ENCODE measurements around the gene ADCYAP1R1.

ADCYAP1R1 gene

DNA sequence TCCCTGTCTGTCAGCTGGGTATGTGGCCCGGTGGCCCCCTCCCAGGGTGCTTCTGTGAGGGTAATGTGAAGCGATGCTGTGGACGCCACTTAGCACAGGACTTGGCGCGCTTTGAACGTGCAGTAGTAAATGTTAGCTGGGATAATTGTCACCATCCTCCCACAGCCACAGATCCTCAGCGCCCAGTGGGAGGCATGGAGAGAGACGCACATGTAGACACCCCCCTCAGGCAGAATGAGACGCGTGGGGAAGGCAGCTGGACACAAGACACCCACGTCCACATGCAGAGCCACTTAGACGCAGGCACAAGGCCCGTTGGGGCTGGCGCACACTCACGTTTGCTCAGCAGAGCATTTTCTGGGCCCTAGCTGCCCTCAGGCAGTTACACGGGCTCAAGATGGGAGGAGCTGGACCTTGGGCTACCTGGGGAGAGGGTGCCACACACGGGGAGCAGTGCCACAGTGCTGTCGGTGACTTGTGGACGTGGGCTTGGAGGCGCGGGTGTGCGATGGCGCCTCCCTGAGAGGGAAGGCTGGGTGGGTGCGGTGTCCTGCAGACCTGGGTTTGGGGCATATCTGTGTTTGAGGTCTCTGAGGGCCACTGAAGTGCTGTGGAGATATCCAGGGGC is 26.4 kb downstream of the ADCYAP1R1 start:
- in situ Hi-C loops (cut with MboI; ENCODE audit: low pct_unique_long_range_greater_than_20kb, low sequenced_read_pairs), result no loop called here

DNA sequence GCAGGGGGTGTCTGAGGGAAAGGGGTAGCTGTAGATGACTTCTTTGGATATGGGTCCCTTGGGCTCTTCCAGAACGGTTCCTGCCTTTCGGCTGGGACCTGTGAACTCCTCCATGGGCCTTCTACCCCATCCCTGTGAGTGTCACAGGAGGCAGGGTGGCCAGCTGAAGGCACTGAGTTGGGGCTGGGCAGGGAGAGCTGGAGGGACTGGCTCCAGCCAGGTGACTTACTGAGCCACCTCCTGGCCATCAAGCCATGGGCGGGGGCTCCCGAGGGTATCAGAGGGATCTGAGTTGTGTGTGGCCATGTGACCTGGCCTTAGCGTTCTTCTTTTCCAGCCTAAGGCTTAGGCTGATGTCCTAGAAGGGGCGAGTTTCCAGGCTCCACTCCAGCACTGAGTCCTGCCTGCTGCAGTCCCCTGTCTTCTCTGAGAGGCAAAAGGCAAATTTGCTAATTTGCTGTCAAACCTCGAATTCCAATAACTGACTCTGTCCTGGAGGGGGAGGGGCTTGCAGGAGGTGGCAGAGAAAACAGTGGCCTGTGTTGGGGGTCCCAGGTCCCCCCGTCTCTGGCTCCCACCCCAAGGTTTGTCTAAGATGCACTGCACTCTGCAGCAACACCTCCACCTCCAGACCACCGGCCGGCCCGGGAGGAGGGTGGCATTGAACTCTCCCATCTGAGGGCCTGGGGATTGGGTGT is 27.2 kb downstream of the ADCYAP1R1 start:
- in situ Hi-C loops (cut with MboI; ENCODE audit: low pct_unique_long_range_greater_than_20kb, low sequenced_read_pairs), result no loop called here
- no peak for DNase-seq

More for the DNA sequence above, 26.4 kb downstream of the ADCYAP1R1 start:
- no peak for DNase-seq

DNA sequence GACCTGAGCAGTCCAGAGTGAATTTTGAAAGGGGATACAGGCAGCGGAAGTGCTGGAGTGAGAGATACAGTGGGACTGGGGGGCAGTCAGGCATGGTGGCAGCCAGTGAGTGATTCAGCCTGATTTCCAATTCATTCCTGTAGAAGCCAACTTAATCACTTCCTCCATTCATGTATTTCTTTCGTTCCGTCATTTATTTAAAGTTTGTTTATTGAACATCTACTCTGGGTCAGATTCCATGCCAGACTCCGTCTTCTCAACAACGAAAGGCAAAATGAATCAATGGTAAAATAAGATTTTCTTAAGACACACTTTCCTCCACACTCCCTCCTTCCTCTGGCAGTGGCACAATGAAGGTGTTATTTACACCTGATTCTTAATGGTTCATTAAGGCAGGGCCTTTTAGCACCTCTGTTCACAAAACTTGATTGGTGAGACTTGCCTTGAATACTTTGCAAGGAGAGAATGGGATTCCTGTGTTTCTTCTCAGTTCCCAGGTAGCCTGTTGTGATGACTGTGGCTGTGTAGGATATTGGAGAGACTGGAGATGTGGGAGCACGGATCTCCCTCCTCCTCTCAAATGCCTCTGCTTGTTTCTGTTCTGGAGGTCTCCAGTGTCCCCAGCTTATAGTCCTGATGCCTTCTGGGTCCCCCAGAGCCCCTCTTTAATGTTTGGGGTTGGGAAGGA is 27.9 kb downstream of the ADCYAP1R1 start:
- no peak for DNase-seq
- in situ Hi-C loops (cut with MboI; ENCODE audit: low pct_unique_long_range_greater_than_20kb, low sequenced_read_pairs), result no loop called here

DNA sequence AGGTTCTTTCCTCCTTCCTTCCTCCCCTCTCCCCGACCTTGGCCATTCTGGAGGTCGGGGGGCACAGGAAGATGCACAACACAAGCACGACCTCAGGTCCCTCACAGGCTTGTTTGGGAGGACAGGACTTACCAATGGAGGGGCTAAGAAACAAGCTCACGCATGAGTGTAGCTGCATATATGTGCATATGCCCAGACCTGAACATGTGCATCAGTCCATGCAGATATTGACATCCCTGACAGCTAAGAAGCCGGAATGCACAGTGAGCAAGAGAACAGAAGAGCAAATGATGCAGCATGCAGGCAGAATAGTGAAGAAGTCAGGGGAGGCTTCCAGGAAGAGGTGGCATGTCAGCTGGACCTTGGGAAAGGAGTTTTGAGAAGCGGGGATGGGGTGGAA is 28.7 kb downstream of the ADCYAP1R1 start:
- no peak for DNase-seq
- in situ Hi-C loops (cut with MboI; ENCODE audit: low pct_unique_long_range_greater_than_20kb, low sequenced_read_pairs), result no loop called here

DNA sequence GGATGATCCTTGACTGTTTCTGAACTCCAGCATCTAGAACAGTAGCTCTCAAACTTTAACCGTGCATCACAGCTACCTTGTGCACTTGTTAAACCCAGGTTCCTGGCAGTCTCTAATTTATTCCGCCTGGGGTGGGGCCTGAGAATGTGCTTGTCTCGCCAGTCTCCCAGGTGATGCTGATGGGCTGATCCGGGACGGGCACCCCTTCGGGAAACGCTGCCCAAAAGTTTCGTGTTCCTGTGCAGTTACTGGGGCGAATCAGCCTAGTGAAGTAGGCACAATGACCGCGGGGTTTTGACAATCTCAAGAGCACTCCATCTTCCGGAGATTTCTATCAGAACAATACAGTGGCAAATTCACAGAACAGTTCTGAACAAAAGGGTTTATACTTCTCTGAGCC is 29.9 kb downstream of the ADCYAP1R1 start:
- no peak for DNase-seq
- in situ Hi-C loops (cut with MboI; ENCODE audit: low pct_unique_long_range_greater_than_20kb, low sequenced_read_pairs), result no loop called here

DNA sequence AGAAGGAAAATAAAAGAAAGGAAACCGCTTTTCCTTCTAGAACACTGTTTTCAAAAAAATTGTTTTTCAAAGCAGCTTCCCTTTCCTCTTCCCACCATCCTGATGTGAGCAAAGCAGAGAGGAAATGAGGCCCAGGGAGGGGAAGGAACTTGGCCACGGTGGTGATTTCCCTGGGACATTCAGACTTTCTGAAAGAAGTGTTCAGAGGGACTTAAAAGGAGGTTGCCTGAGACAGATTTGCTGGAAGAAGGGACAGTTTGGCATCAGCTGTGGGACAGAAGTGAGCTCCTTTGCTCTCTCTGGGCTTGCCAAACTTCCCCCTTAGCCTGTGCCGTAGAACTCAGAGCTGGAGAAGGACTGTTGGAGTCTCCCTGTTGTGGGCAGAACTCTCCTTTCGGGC is 30.3 kb downstream of the ADCYAP1R1 start:
- in situ Hi-C loops (cut with MboI; ENCODE audit: low pct_unique_long_range_greater_than_20kb, low sequenced_read_pairs), result no loop called here

DNA sequence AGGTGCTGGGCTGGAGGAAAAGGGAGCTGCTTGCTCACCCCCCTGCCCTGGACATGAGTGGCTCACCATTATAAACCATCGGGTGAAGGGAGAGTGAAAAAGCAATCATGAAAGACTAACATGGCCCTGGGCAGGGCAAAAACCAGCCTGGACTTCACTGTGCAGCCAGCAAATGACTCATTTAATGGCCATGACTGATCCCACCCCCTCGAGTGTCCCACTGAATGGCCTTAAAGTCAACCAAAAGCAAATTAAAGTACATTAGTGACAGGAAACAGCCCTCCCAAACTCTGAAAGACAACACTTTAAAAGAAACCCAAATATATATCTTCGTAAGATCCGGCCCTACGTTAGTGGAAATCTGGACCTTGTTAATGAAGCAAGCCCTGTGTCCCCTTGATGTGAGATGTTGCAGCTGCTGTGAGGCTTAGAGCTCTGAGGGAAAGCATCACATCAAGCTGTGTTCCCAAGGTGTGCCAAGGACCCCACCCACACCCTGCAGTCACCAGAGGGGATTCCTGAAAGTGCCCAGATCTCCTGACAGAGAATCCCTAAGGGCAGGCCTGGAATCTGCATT is 31.2 kb downstream of the ADCYAP1R1 start:
- in situ Hi-C loops (cut with MboI; ENCODE audit: low pct_unique_long_range_greater_than_20kb, low sequenced_read_pairs), result no loop called here
- DNase-seq, result no peak

More for the DNA sequence above, 30.3 kb downstream of the ADCYAP1R1 start:
- DNase-seq, result no peak

DNA sequence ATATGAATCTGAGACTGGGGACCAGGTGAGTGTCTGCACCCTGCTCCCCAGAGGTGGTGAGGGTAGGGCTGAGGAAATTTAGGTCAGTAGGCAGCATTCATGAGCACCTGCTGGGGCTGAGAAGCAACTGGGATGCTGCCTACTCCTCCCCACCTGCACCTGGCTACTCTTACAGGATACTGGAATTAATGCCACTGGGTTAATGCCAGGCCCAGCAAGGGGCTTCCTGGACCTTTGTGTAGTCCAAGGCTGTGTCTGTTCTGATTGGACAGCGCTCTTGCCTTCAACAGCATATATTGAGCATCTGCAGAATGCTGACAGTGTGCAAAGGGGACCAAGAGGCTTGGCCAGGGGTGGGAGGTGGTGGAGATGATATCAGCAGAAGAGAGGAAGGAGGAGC is 32.1 kb downstream of the ADCYAP1R1 start:
- in situ Hi-C loops (cut with MboI; ENCODE audit: low pct_unique_long_range_greater_than_20kb, low sequenced_read_pairs), result no loop called here
- no peak for DNase-seq

DNA sequence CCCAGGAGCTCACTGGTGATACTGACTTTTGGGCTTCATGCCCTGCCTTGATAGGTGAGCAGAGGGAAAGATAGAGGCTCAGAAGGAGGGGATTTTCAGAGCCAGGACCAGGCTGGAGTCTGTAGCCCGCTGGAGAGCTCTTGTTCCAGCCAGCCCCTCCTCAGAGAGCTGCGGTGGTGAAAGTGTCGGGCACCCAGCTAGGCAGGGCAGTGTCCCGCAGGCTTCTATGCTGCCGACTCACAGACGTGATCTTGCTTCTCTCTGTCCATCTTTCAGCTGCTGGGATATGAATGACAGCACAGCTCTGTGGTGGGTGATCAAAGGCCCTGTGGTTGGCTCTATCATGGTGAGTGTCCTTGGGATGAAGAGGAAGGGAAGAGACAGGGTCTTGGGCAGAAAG is 35.2 kb downstream of the ADCYAP1R1 start:
- DNase-seq, result no peak
- in situ Hi-C loops (cut with MboI; ENCODE audit: low pct_unique_long_range_greater_than_20kb, low sequenced_read_pairs), result no loop called here

DNA sequence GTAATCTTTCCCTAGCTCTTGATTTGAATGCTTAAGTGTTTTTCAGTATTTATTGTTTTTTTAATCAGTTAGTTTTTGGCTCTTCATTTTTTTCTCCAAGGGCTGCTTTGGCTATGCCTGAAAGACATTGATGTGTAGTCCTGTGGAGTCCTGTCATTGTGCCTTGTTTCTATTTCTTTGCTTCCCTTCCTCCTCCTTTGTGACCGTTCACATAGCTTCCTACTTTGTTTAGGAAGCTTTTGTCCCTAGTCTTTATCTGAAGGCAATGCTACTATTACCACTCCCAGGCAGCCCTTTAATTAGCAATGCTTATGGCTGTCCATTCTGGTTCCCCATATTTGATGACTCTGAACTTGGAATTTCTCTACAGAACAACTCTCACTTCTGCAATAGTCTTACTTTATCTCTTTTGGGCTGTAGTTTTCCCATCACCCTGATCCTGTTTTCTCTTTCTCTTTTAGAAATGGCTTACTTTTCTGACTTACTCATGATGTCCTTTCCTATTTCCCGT is 39.9 kb downstream of the ADCYAP1R1 start:
- in situ Hi-C loops (cut with MboI; ENCODE audit: low pct_unique_long_range_greater_than_20kb, low sequenced_read_pairs), result no loop called here
- no peak for DNase-seq

DNA sequence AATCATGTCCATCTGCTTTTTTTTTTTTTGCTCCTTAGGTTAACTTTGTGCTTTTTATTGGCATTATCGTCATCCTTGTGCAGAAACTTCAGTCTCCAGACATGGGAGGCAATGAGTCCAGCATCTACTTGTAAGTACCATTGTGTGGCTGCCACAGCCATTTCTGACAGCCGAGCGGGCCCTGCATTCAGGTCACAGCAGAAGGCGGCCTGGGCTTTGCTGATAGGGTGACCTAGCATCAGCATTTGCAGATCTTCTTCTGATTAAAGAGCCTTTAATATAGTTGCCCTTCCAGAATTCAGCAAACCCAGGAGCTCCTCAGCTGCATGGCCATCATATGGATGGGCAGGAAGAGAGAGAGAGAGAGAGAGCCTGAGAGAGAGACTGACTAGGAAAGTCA is 40.5 kb downstream of the ADCYAP1R1 start:
- in situ Hi-C loops (cut with MboI; ENCODE audit: low pct_unique_long_range_greater_than_20kb, low sequenced_read_pairs), result no loop called here
- DNase-seq, result no peak

DNA sequence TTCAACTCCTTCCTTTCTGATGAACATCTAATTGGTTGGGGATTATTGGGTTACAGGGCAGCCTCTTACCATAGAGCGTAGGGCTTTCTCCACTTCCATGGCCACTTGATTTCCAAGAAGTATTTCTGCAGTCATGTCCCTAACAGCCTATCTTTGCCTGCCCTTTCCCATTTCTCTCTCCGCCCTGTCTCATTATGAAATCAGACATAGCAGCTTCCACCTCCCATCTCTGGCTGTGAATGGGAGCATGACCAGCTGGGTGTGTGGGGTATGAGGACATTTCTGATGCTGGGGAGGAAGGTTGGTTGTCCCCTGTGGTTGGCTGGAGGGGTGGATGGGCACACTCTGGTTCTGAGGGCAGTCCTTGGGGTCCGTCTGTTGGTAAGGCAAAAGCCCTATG is 41.2 kb downstream of the ADCYAP1R1 start:
- in situ Hi-C loops (cut with MboI; ENCODE audit: low pct_unique_long_range_greater_than_20kb, low sequenced_read_pairs), result no loop called here
- no peak for DNase-seq

DNA sequence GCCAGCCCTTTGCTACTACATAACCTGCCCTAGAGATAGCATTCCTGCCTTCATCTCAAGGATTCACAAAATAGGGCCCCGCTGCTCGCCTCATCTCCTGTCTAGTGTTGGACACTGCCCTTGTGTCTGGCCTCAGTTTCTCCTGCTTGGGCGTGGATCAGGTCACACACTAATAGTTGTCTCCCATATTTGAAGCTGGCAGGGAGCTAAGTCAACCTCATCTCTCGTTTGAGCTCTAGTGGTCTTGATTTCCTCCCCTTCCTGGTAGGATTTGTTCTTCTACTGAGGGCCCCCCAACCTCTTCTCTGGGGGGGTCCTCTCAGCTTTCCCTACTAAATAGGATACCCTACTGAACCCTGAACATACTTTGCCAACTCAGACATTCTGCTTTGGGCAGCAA is 42.2 kb downstream of the ADCYAP1R1 start:
- in situ Hi-C loops (cut with MboI; ENCODE audit: low pct_unique_long_range_greater_than_20kb, low sequenced_read_pairs), result no loop called here
- DNase-seq, result no peak

DNA sequence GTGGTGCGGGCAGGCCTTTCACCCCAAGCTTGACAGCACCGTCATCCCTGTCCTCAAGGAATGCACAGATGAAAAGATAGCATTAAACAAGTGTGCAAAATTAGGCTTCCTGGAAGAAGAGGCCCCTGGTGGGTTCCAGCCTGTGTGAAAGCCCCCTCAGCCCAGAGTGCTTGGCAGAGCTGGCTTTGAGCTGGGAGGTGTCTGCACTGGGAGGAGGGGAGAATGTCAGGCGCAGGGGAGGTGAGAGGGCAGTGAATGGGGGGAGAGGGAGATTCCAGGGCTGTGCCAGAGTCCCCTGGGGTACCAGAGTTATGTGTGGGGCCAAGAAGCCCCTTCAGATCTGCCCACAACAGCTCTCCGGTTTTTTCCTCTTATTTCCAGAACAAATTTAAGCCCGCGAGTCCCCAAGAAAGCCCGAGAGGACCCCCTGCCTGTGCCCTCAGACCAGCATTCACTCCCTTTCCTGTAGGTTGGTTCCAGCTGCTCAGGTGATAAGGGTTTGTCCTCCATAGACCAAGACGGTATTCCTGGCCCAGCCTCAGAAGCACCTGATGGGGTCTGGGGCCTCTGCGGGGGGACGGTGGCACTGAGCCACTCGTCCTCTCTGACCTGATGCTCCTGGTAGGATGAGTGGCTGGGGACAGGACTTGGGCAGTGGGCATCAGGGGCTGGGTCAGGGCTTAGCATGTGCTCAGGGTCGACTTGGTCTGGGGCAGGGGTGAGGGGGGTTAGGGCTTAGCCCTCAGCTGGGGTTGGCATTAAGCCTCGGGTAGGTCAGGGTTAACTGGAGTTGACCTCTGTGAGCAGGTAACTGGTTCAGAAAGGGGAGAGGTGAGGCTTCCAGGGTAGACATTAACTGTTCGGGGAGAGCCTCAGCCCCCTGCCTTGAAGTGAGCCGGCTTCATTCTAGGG is 43.4 kb downstream of the ADCYAP1R1 start:
- in situ Hi-C loops (cut with MboI; ENCODE audit: low pct_unique_long_range_greater_than_20kb, low sequenced_read_pairs), result no loop called here

DNA sequence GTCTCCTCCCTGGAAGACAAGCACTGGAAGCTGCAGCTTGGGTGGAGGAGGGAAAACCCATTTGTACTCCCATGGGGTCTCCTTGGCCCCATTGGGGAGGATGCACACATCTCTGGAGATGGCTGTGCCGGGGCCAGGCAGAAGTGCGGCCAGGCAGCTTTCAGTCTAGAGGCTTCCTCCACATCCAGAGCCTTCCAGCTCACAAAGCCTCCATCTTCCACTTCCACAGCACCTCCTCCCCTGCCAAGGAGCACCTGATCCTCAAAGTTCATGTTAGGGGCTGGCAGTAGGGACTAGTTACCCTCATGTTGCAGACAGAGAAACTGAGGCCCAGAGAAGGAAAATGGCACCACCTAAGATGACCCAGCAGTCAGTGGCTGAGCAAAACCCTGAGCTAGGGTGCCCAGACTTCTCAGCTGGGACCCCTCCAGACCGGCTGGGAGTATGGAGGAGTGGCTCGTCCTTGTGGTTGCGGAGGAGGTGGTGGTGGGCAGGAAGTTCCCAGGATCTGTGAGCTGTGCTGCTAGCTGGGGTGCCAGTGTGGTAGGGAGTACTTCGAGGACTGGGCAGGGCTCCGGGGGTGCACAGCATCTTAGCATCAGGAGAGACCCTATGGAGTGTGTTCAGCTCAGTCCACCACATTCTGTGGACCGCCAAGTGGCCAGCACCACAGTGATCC is 44.2 kb downstream of the ADCYAP1R1 start:
- DNase-seq, result no peak
- in situ Hi-C loops (cut with MboI; ENCODE audit: low pct_unique_long_range_greater_than_20kb, low sequenced_read_pairs), result no loop called here

More for the DNA sequence above, 43.4 kb downstream of the ADCYAP1R1 start:
- no peak for DNase-seq

DNA sequence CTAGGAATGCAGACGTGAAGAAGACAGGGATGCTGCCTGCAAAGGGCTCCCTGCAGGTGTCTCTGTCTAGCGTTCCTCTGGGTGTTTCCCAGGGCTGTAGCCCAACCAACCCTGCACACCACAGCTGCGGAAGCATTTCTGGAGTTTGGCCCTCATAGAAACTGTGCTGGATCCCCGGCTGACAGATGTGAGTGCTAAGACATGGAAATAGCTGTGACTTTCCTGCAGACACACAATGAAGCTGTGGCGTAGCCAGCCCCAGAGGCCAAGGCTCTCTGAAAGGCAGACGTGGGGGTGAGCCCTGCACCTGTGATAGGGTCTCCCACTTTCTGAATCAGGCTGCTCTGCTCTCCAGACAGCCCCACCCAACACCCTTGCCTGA is 44.8 kb downstream of the ADCYAP1R1 start:
- in situ Hi-C loops (cut with MboI; ENCODE audit: low pct_unique_long_range_greater_than_20kb, low sequenced_read_pairs), result no loop called here
- DNase-seq, result no peak

DNA sequence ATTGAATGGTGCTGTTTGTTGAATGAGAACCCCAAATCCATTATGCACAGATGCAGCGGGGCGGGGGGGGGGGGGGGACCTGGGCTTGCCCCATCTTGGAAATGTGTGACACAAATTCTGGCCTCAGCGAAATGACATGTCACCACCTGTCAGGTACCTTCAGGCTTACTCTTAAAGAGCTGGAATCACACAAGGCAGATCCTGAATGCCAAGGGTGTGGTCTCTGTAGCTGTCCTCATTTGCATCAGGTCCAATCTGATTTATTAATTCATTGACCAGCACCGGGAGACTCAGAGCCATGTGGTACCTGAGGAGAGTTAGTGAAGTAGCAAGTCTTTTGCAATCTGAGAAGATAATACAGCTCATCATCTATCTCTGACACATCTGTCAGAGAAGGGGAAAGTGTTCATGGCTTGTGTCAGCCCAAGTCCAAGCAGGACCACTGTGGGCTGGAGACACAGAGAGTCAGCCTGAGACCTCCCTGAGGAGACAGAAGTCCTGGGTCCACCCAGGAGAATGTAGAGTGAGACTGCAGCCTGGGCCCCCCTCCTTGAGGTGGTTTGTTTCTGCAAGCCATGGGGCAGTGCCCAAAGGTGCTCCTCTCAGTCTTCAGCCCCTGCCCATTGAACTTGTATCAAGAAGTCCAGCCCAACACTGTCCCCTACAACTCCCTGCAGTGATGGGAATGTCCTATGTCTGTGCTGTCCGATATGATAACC is 46.7 kb downstream of the ADCYAP1R1 start:
- in situ Hi-C loops (cut with MboI; ENCODE audit: low pct_unique_long_range_greater_than_20kb, low sequenced_read_pairs), result no loop called here
- DNase-seq, result no peak
